ENCODE measurements around the gene TRAF2. TPM values are rescaled to one million over a fixed set of nuclear protein-coding genes. Genes with fewer than 3 reads are reported as not detected.
A peak's percentile ranks its signal among the peaks of the same experiment; 100 is the strongest.

TRAF2 gene
- total and polyA plus RNA-seq, 2 donors (not counting 3 experiments of a cell fraction or from before 2014, with no cell fraction given): 10.9 to 23.1 TPM

- H3K9ac ChIP-seq (replicated peaks; ENCODE audit: extremely low read depth, insufficient read depth, low read length): peak overlapping the region; percentile 86
- peak overlapping the region; percentile 62 to 87 (median 85) for H3K4me3 ChIP-seq (replicated peaks in 1 of 3; ENCODE audit: insufficient read depth in 1 of 3, low read depth in 1 of 3, low read length in 3 of 3)
- CTCF ChIA-PET: interaction anchor here (0.6 to 1.0 kb wide), 5 partner anchors 21 to 149 kb away, joined by 3 to 4 read pairs (median 3); partner anchors contain the start of gene EDF1
- H2AFZ ChIP-seq (ENCODE audit: low read depth, low read length): peak overlapping the region; percentile 55
- BruUV-seq (replicated peaks): no TSS peak
- no peaks in the 10 kb centered on the region for H3K9me1 ChIP-seq (replicated peaks; ENCODE audit: control insufficient read depth, extremely low read depth, insufficient read depth, low read length)
- DNase-seq (ENCODE audit: low read depth, low spot score): peak; percentile 33
- H3K9me3 ChIP-seq (replicated peaks; ENCODE audit: control insufficient read depth, insufficient read depth, low read length): no peaks in the 10 kb centered on the region
- intact Hi-C loops (cut with micrococcal nuclease): loop anchor here (1.0 to 5.0 kb wide), 4 partner anchors 21 to 95 kb away; partner anchors contain the start of genes EDF1, FBXW5, PHPT1 and TMEM141
- no peaks in the 10 kb centered on the region for H4K20me1 ChIP-seq (replicated peaks; ENCODE audit: control insufficient read depth, extremely low read depth, insufficient read depth, low read length)
- peak; percentile 43 for FAIRE-seq
- H3K27me3 ChIP-seq (ENCODE audit: control insufficient read depth in 2 of 2, insufficient read depth in 2 of 2, low read length in 2 of 2): no peaks in the 10 kb centered on the region
- H3K4me1 ChIP-seq (ENCODE audit: control insufficient read depth, extremely low read depth, insufficient read depth, low read length): peaks cover 14% of the 10 kb centered on the region
- peak overlapping the region; percentile 88 for H3K4me2 ChIP-seq (ENCODE audit: insufficient read depth, low read length)
- POLR2A ChIA-PET: no interaction called here
- no peaks in the 10 kb centered on the region for H3K36me3 ChIP-seq (ENCODE audit: control insufficient read depth in 2 of 2, extremely low read depth in 1 of 2, insufficient read depth in 2 of 2, low read length in 2 of 2)
- TF ChIP-seq CTCF (IDR thresholded peaks at IDR 0.05; ENCODE audit: extremely low read depth in 1 of 2, insufficient read depth in 1 of 2, low read depth in 1 of 2, low read length in 2 of 2) (no peak), JUN (IDR thresholded peaks at IDR 0.05; ENCODE audit: borderline replicate concordance, insufficient read depth, insufficient read length, low read depth) (no peak), MYC (IDR thresholded peaks at IDR 0.05; ENCODE audit: low read depth, low read length) (no peak), POLR2A (IDR thresholded peaks at IDR 0.05; ENCODE audit: low read depth, low read length) (no peak), POLR2AphosphoS5 (IDR thresholded peaks at IDR 0.05; ENCODE audit: insufficient read depth, low read depth, low read length) (no peak), FOS (IDR thresholded peaks at IDR 0.05; ENCODE audit: borderline replicate concordance, insufficient read depth, low read length) (no peak), EZH2 (IDR thresholded peaks at IDR 0.05; ENCODE audit: borderline replicate concordance, low read depth, low read length, severe bottlenecking) (no peak)
- dilution Hi-C loops (cut with MboI; ENCODE audit: extremely low pct_ligation_motif_present, low sequenced_read_pairs): no loop called here
- H3K27ac ChIP-seq (ENCODE audit: insufficient read depth, low read depth, low read length): peak overlapping the region; percentile 56
- peaks cover 49% of the 10 kb centered on the region for H3K79me2 ChIP-seq (ENCODE audit: control insufficient read depth, insufficient read depth, low read length)
Observed at GRCh38 chr9:136886610-136887597, 588 bp downstream of the TRAF2 start.
